OCI-LY7 (cell line): ENCODE results near the gene PTGS1. TPM values are rescaled to one million over a fixed set of nuclear protein-coding genes. Genes with fewer than 3 reads are reported as not detected.

Source experiments
- small RNA-seq: library from RNA; depleted of rRNA; stranded (forward); fragments of <200 nt; gene quantifications from one replicate; pipeline ENCODE3, GENCODE V24; 2014
- total RNA-seq, 2 experiments: library from RNA; depleted of rRNA in 1 of 2; stranded (reverse); fragments of >200 nt in 1 of 2; shearing (Covaris generic) in 1 of 2; gene quantifications; 2 replicates each; pipeline ENCODE4 v1.2.3, GENCODE V29; 2014 to 2022

PTGS1 gene
- total RNA-seq, 2 experiments from 2014 or later = 0.79 to 2.2 TPM

Small RNA genes within 50 kb of the gene (small RNA-seq; reads per million reads assigned to genes)
- gene AL162424.1 = not detected

Other genes starting within 250 kb of the PTGS1 start
- 24.2 and 29.7 TPM in 2 replicates for gene NDUFA8, start 211.2 kb upstream of the PTGS1 start, total RNA-seq (2014; rRNA removed; shearing (Covaris generic))
- 51.0 and 53.6 TPM in 2 replicates for gene NDUFA8, start 211.2 kb upstream of the PTGS1 start, total RNA-seq (2022)
- not detected in 2 replicates for gene MORN5, start 211.1 kb upstream of the PTGS1 start, total RNA-seq (2014; rRNA removed; shearing (Covaris generic))
- not detected in 2 replicates for gene MORN5, start 211.1 kb upstream of the PTGS1 start, total RNA-seq (2022)
- not detected in 2 replicates for gene LHX6, start 142.1 kb upstream of the PTGS1 start, total RNA-seq (2014; rRNA removed; shearing (Covaris generic))
- gene LHX6, start 142.1 kb upstream of the PTGS1 start, total RNA-seq (2022) = not detected in 2 replicates
- gene RBM18, start 106.2 kb upstream of the PTGS1 start, total RNA-seq (2014; rRNA removed; shearing (Covaris generic)) = 7.2 and 8.3 TPM in 2 replicates
- 21.1 and 22.2 TPM in 2 replicates for gene RBM18, start 106.2 kb upstream of the PTGS1 start, total RNA-seq (2022)
- gene MRRF, start 106.1 kb upstream of the PTGS1 start, total RNA-seq (2014; rRNA removed; shearing (Covaris generic)) = 38.7 and 46.1 TPM in 2 replicates
- 48.2 and 53.2 TPM in 2 replicates for gene MRRF, start 106.1 kb upstream of the PTGS1 start, total RNA-seq (2022)
- gene OR1J1, start 106.9 kb downstream of the PTGS1 start, total RNA-seq (2014; rRNA removed; shearing (Covaris generic)) = not detected in 2 replicates
- gene OR1J1, start 106.9 kb downstream of the PTGS1 start, total RNA-seq (2022) = not detected in 2 replicates
- gene OR1J2, start 139.8 kb downstream of the PTGS1 start, total RNA-seq (2014; rRNA removed; shearing (Covaris generic)) = not detected in 2 replicates
- gene OR1J2, start 139.8 kb downstream of the PTGS1 start, total RNA-seq (2022) = not detected in 2 replicates
- gene OR1J4, start 148.1 kb downstream of the PTGS1 start, total RNA-seq (2014; rRNA removed; shearing (Covaris generic)) = not detected in 2 replicates
- gene OR1J4, start 148.1 kb downstream of the PTGS1 start, total RNA-seq (2022) = not detected in 2 replicates
- gene OR1N1, start 156.3 kb downstream of the PTGS1 start, total RNA-seq (2014; rRNA removed; shearing (Covaris generic)) = not detected in 2 replicates
- not detected in 2 replicates for gene OR1N1, start 156.3 kb downstream of the PTGS1 start, total RNA-seq (2022)
- gene OR1N2, start 182.1 kb downstream of the PTGS1 start, total RNA-seq (2014; rRNA removed; shearing (Covaris generic)) = not detected in 2 replicates
- not detected in 2 replicates for gene OR1N2, start 182.1 kb downstream of the PTGS1 start, total RNA-seq (2022)
- gene OR1L8, start 212.4 kb downstream of the PTGS1 start, total RNA-seq (2014; rRNA removed; shearing (Covaris generic)) = not detected in 2 replicates
- gene OR1L8, start 212.4 kb downstream of the PTGS1 start, total RNA-seq (2022) = not detected in 2 replicates
- gene OR1Q1, start 243.7 kb downstream of the PTGS1 start, total RNA-seq (2014; rRNA removed; shearing (Covaris generic)) = not detected in 2 replicates
- not detected in 2 replicates for gene OR1Q1, start 243.7 kb downstream of the PTGS1 start, total RNA-seq (2022)